ENCODE results near the gene MTOR. TPM values are rescaled to one million over a fixed set of nuclear protein-coding genes. Genes with fewer than 3 reads are reported as not detected.
A peak's percentile ranks its signal among the peaks of the same experiment; 100 is the strongest.
"Not testable (repeated sequence)": the region's sequence is repeated elsewhere in the genome, so short reads cannot be mapped to it uniquely, and the experiment has no call there.

The MTOR gene
- polyA plus RNA-seq (ENCODE audit: insufficient read length in 3 of 3) = 10 to 100 TPM; 42.4 to 45.0 (median 44.1) TPM
- long read RNA-seq, donor 1 = 0 reads
- long read RNA-seq, donor 2, full-length matches to known transcripts = 3 of 3 reads
- long read RNA-seq, donor 2, partial matches to known transcripts = 0 of 3 reads
- long read RNA-seq, donor 2, other reads (novel, unspliced or antisense) = 0 of 3 reads
- long read RNA-seq, donor 3, partial matches to known transcripts = 8 of 8 reads
- long read RNA-seq, donor 3, other reads (novel, unspliced or antisense) = 0 of 8 reads
- long read RNA-seq, donor 4, partial matches to known transcripts = 22 of 23 reads
- long read RNA-seq, donor 4, other reads (novel, unspliced or antisense) = 0 of 23 reads
- long read RNA-seq, donor 5 = 0 reads
- long read RNA-seq, donor 6 = 0 reads
- long read RNA-seq, donor 7, partial matches to known transcripts = 6 of 7 reads
- long read RNA-seq, donor 7, other reads (novel, unspliced or antisense) = 0 of 7 reads
- long read RNA-seq, donor 8, full-length matches to known transcripts = 2 of 2 reads
- long read RNA-seq, donor 8, partial matches to known transcripts = 0 of 2 reads
- long read RNA-seq, donor 8, other reads (novel, unspliced or antisense) = 0 of 2 reads
- long read RNA-seq, donor 9, partial matches to known transcripts = 18 of 18 reads
- long read RNA-seq, donor 9, other reads (novel, unspliced or antisense) = 0 of 18 reads
- long read RNA-seq, donor 10, full-length matches to known transcripts = 2 of 7 reads
- long read RNA-seq, donor 10, partial matches to known transcripts = 5 of 7 reads
- long read RNA-seq, donor 10, other reads (novel, unspliced or antisense) = 0 of 7 reads
- long read RNA-seq, donor 11 = 0 reads
- long read RNA-seq, donor 12, partial matches to known transcripts = 6 of 6 reads
- long read RNA-seq, donor 12, other reads (novel, unspliced or antisense) = 0 of 6 reads
- long read RNA-seq, donor 13, full-length matches to known transcripts = 2 of 8 reads
- long read RNA-seq, donor 13, partial matches to known transcripts = 6 of 8 reads
- long read RNA-seq, donor 13, other reads (novel, unspliced or antisense) = 0 of 8 reads
- long read RNA-seq, donor 14 = 0 reads
- long read RNA-seq, donor 15 = 0 reads
- long read RNA-seq, donor 16, partial matches to known transcripts = 13 of 15 reads
- long read RNA-seq, donor 16, other reads (novel, unspliced or antisense) = 0 of 15 reads

GRCh38 chr1:11262171-11263049, at the start of gene MTOR:
Gene MTOR (minus strand): TSS chr1:11262551. CDS start chr1:11259409, 3,142 bp downstream.
- peak; percentile 98 to 100 (median 100) for DNase-seq (ENCODE audit: extremely low read depth in 1 of 11, low read depth in 9 of 11, low spot score in 4 of 11)

- DNase-seq (ENCODE audit: extremely low read depth in 1 of 11, low read depth in 9 of 11, low spot score in 4 of 11) = no peak
Measured at GRCh38 chr1:11309385-11309784, 47.0 kb upstream of the MTOR start.

GRCh38 chr1:11308699-11309224, 46.4 kb upstream of the MTOR start:
- DNase-seq (ENCODE audit: extremely low read depth in 1 of 11, low read depth in 9 of 11, low spot score in 4 of 11) = no peak

- no peak for DNase-seq (ENCODE audit: extremely low read depth in 1 of 11, low read depth in 9 of 11, low spot score in 4 of 11)
Measured at GRCh38 chr1:11307852-11308251, 45.5 kb upstream of the MTOR start.

GRCh38 chr1:11305516-11305915, 43.2 kb upstream of the MTOR start:
- DNase-seq (ENCODE audit: extremely low read depth in 1 of 11, low read depth in 9 of 11, low spot score in 4 of 11) = not testable (repeated sequence)

- DNase-seq (ENCODE audit: extremely low read depth in 1 of 11, low read depth in 9 of 11, low spot score in 4 of 11) = no peak
Measured at GRCh38 chr1:11302366-11302765, 40.0 kb upstream of the MTOR start.

- DNase-seq (ENCODE audit: extremely low read depth in 1 of 11, low read depth in 9 of 11, low spot score in 4 of 11) = no peak
Measured at GRCh38 chr1:11301601-11302000, 39.2 kb upstream of the MTOR start.

GRCh38 chr1:11299225-11299574, 36.8 kb upstream of the MTOR start:
- no peak for DNase-seq (ENCODE audit: extremely low read depth in 1 of 11, low read depth in 9 of 11, low spot score in 4 of 11)

GRCh38 chr1:11298390-11299224, 36.3 kb upstream of the MTOR start:
- DNase-seq (ENCODE audit: extremely low read depth in 1 of 11, low read depth in 9 of 11, low spot score in 4 of 11) = no peak

- not testable (repeated sequence) for DNase-seq (ENCODE audit: extremely low read depth in 1 of 11, low read depth in 9 of 11, low spot score in 4 of 11)
Measured at GRCh38 chr1:11297774-11298173, 35.4 kb upstream of the MTOR start.

- DNase-seq (ENCODE audit: extremely low read depth in 1 of 11, low read depth in 9 of 11, low spot score in 4 of 11) = no peak
Measured at GRCh38 chr1:11295905-11296304, 33.6 kb upstream of the MTOR start.

- no peak for DNase-seq (ENCODE audit: extremely low read depth in 1 of 11, low read depth in 9 of 11, low spot score in 4 of 11)
Measured at GRCh38 chr1:11294951-11295350, 32.6 kb upstream of the MTOR start.

GRCh38 chr1:11293856-11294255, 31.5 kb upstream of the MTOR start:
- DNase-seq (ENCODE audit: extremely low read depth in 1 of 11, low read depth in 9 of 11, low spot score in 4 of 11) = no peak

- no peak for DNase-seq (ENCODE audit: extremely low read depth in 1 of 11, low read depth in 9 of 11, low spot score in 4 of 11)
Measured at GRCh38 chr1:11291049-11291448, 28.7 kb upstream of the MTOR start.

- no peak for DNase-seq (ENCODE audit: extremely low read depth in 1 of 11, low read depth in 9 of 11, low spot score in 4 of 11)
Measured at GRCh38 chr1:11289064-11289463, 26.7 kb upstream of the MTOR start.

GRCh38 chr1:11286735-11287410, 24.5 kb upstream of the MTOR start:
- no peak for DNase-seq (ENCODE audit: extremely low read depth in 1 of 11, low read depth in 9 of 11, low spot score in 4 of 11)
